Stimulated activated CD4-positive, alpha-beta T cell treated with anti-CD3 and anti-CD28 coated beads, TNF-alpha, amount 100 ng/mL, for 48 hours (primary cell): ENCODE measurements around the gene CPXM2.
"Not testable (repeated sequence)": the region's sequence is repeated elsewhere in the genome, so short reads cannot be mapped to it uniquely, and the experiment has no call there.

Source experiments
- DNase-seq, 3 donors: peaks; one replicate each; pipeline ENCODE4 v3.0.0-alpha.2; 2020; ENCODE audit warnings: low read depth in 3 of 3

Gene CPXM2

GRCh38 chr10:123742751-123743440, 148.7 kb downstream of the CPXM2 start:
- DNase-seq, result no peak

DNA sequence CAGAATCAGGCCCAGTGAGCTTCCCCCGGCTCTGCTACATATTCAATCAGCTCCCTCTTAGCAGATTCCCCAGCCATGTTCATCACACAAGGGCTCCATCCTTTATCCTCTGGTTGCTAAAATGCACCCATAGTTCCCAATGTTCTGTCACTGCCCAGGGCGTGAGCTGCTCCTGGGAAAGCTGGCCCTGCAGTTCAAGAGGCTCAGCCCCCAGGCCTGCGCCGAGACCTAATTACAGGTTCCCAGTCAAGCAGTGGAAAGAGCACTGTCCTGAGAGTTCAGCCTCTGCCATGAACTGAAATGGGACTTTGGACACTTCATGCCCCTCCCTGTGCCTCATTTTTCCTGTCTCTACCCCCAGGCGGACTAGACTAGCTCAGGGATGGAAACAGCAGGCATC, 149.9 kb downstream of the CPXM2 start:
- no peak for DNase-seq

DNA sequence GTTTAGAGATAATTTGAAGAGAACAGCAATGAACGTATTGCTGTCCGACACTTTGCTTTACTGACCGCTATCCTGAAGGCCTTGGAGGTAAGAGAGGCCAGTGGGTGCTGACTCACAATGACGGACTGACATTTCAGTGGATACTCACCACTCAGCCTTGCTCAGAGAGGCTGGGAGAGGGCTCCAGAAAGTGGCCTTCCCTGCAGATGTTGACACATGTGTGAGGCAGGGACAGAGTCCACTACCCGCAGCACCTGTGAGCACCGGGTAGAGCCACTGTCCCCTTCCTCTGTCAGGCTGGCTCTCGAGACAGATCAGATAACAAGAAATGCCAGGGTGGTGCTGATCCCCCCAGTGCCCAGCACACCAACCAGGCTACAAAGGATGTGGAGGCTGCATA, 150.5 kb downstream of the CPXM2 start:
- no peak for DNase-seq

DNA sequence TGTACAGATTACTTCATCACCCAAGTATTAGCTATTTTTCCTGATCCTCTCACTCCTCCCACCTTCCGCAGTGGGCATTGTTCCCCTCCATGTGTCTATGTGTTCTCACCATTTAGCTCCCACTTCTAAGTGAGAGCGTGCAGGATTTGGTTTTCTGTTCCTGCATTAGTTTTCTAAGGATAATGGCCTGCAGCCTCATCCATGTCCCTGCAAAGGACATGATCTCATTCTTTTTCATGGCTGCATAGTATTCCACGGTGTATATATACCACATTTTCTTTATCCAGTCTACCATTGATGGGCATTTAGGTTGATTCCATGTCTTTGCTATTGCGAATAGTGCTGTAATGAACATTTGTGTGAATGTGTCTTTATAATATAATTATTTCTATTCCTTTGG, 154.7 kb downstream of the CPXM2 start:
- DNase-seq, result not testable (repeated sequence)

DNA sequence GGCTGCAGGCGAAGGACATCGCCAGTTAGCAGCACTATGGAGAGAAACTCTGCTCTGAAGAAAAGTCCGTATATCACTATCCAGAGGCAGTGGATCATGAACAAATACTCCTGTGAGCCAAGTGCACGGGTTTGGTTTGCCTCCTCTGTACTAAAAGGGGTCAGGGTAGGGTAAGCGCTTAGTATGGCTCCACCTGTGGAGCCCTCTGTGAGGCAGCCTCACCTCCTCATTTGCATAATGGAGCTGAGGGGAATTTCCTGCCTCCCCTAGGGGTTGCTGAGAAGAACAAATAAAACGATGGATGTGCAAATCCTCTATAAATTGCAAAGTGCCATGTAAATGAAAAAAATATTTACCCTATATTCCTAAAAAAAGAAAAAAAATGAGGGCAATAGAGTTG, 162.1 kb downstream of the CPXM2 start:
- DNase-seq, result no peak

- no peak for DNase-seq
Observed at GRCh38 chr10:123726836-123727235, 164.8 kb downstream of the CPXM2 start.

- no peak for DNase-seq
Observed at GRCh38 chr10:123726381-123726780, 165.2 kb downstream of the CPXM2 start.

- no peak for DNase-seq
Observed at GRCh38 chr10:123724747-123725146, 166.9 kb downstream of the CPXM2 start.

DNA sequence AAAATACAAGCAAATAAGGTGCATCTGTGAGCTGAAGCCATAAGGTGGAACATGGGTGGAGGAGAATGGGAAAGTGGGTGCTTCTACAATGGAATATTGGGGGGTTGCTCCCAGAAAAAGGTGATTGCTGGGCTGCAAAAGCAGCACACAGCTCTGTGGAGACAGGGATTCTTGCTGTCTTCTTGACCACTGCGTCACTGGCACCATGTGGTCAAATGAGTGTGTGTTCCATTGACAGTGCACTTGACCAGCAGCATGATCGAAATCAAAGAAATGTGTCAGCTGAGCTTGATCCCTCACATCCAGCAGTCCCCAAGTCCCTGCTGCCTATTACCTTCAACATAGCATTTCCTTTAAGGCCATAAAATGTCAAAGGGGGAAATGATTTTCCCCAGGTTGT, 169.3 kb downstream of the CPXM2 start:
- DNase-seq, result no peak

DNA sequence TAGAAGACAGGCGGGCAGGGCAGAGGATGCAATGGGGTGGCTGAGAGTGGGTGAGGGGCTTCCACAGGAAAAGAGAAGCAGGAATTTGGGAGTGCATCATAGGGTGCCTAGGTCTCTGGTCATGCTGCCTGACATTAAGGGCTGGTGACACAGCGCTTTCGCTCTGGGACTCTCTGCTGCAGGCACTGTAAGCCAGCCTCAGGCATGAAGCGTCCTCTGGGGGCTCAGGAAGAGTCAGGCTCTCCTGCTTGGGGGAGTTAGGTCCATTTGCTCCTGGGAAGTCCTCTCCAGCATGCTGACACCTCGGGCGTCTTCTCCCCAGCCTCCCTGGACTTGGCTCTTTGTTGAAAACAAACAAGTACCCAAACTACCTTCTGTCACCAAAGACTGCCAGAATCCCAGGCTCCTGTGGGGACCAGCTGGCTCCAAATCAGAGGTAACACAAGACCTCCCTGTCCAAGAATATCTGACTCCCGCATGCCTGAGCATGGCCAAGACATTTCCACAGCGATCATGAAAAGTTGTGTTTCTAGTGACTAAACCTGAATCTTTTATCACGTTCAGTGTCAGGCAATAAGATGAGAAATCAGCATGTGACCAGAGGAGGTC, 170.1 kb downstream of the CPXM2 start:
- no peak for DNase-seq

DNA sequence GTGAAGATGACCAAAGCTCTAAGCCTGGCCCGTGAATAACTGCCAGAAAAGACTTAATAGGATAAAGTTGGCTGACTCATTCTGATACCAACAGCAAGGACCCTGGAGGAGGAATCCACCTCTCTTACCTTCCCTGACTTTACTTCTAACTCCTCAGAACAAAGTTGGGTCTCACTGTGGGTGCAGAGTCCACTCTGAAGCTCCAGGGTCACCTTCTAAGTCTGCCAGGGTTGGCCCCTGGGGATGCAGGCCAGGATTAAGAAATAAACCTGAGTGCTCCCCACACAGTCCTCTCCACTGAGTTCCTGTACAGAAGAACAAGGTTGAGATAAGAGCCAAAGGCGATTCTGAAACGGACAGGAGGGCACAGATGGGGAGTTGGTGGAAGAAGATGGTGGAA, 171.1 kb downstream of the CPXM2 start:
- DNase-seq, result no peak

- no peak for DNase-seq
Observed at GRCh38 chr10:123718544-123719060, 173.0 kb downstream of the CPXM2 start.

DNA sequence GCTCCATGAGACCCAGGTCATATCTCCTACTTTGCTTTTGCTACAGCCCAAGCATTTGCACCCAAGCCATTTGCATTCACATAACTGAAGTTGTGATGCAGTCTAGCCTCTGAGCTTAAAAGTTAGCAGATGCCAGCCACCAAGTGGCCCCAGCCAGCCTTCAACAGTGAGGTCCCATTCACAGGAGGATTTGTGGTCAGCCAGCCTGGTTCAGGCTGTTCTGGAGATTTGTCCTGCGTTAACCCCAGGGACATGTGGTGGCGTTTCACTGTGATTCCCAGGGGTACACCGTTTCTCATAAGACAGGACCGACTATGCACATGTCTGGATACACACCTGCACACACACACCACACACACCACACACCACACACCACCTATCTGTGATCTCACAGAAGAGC, 174.3 kb downstream of the CPXM2 start:
- DNase-seq, result no peak

GRCh38 chr10:123715546-123715945, 176.1 kb downstream of the CPXM2 start:
- DNase-seq, result no peak

DNA sequence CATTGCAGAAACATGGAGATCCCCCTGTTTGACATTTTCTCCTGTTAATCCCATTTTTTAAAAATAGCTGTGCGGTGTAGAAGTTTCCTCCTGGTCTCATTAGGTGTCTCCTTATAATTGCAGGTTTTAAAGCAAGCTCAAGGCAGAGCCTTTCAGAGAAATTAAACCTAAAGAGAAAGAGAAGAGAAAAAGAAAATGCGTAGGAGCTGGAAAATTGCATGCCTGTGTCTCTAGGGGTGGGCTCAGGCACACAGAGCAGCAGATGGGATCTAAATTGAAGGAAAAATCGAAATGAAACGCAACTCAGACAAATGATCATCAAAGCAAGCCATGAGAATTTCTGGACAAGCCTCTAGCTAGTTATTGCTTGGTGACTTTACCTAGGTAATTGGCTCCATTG, 185.4 kb downstream of the CPXM2 start:
- DNase-seq, result no peak

DNA sequence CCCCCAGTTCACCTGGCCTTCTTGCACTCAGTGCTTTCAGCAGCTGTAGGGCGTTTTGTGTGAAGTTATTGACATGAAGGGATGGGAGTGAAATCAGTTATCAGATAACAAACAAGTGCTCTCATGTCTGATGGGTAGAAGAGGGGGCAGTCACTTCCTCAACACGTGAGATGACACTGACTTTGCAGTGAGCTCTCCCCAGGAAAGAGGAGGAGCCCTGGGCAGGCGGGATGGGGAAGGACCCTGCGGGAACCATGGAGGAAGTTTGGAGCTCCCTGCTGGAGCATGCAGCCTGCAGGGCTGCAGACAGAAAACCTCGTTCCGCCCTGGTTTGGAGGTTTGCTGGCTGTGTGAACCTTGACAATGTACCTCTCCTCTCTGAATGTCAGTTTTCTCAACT, 186.8 kb downstream of the CPXM2 start:
- no peak for DNase-seq

DNA sequence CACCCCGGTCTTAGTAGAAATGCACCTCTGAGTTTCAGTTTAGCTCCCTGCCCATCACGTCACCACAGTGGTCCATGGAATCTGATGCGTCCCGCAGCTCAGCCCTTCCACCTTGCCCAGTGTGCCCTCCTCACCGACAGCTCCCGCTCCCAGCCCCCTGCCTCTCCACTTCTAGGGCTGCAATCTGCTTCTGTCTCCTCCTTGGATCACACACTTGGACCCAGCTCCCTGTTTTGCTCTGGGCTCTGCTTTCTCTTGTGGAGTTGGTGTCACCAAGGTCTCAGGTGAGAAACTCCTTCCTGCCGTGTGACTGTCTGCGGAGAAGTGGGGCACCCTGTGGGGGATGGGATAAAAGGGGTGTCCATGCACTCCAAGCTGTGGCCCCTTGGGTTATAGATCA, 187.5 kb downstream of the CPXM2 start:
- DNase-seq, result no peak

- no peak for DNase-seq
Observed at GRCh38 chr10:123703195-123703790, 188.3 kb downstream of the CPXM2 start.
